ENCODE data around the gene MTA3.

- TF ChIP-seq EZH2 (IDR thresholded peaks at IDR 0.05; ENCODE audit: borderline replicate concordance, low read depth, low read length, severe bottlenecking): no peak
- no peak for TF ChIP-seq CTCF (IDR thresholded peaks at IDR 0.05; ENCODE audit: extremely low read depth in 1 of 2, insufficient read depth in 1 of 2, low read depth in 1 of 2, low read length in 2 of 2)
- TF ChIP-seq POLR2AphosphoS5 (IDR thresholded peaks at IDR 0.05; ENCODE audit: insufficient read depth, low read depth, low read length): no peak
- TF ChIP-seq JUN (IDR thresholded peaks at IDR 0.05; ENCODE audit: borderline replicate concordance, insufficient read depth, insufficient read length, low read depth): no peak
- TF ChIP-seq POLR2A (IDR thresholded peaks at IDR 0.05; ENCODE audit: low read depth, low read length): no peak
- no peak for TF ChIP-seq MAX (IDR thresholded peaks at IDR 0.05; ENCODE audit: insufficient read depth, insufficient read length)
- TF ChIP-seq MYC (IDR thresholded peaks at IDR 0.05; ENCODE audit: low read depth, low read length): no peak
These were observed 55.6 kb downstream of the MTA3 start for GRCh38 chr2:42624047-42624446.

Measured in endothelial cell of umbilical vein (primary cell).